Mucosa of descending colon (tissue), 3 donors: ENCODE data around the gene MIA2. TPM values are rescaled to one million over a fixed set of nuclear protein-coding genes. Genes with fewer than 3 reads are reported as not detected.
"Not testable (repeated sequence)": the region's sequence is repeated elsewhere in the genome, so short reads cannot be mapped to it uniquely, and the experiment has no call there.

Experiments
- ATAC-seq: fragments of 200-7000 bp; cut with Tn5 transposase; one replicate; pipeline ENCODE4 v1.9.1; 2020; ENCODE audit warnings: mild to moderate bottlenecking, moderate library complexity
- DNase-seq, 3 donors: peaks; one replicate each; pipeline ENCODE4 v3.0.0-alpha.2; 2020
- H3K36me3 ChIP-seq: fragments of 200-600 bp; one replicate; pipeline ENCODE4 v1.8.0; 2021; ENCODE audit warnings: low read depth, mild to moderate bottlenecking
- H3K4me1 ChIP-seq: fragments of 200-600 bp; one replicate; pipeline ENCODE4 v1.8.0; 2021; ENCODE audit warnings: low read depth, mild to moderate bottlenecking
- H3K4me3 ChIP-seq: fragments of 200-600 bp; one replicate; pipeline ENCODE4 v1.8.0; 2021; ENCODE audit warnings: mild to moderate bottlenecking
- H3K9me3 ChIP-seq: fragments of 200-600 bp; one replicate; pipeline ENCODE4 v1.8.0; 2021; ENCODE audit warnings: mild to moderate bottlenecking
- intact Hi-C, 2 donors: fragments of 100-400 bp; cut with DNase I in 1 of 2; cut with micrococcal nuclease in 1 of 2; formaldehyde crosslinking; loops; one replicate each; pipeline versions ENCODE4 v1.11.0 to v1.11.1; 2022; cut with DNase I, micrococcal nuclease
- total RNA-seq, 3 donors: library from RNA; stranded (reverse); fragmentation: NEBNext Ultra II Directional in 2 of 3; extraction: Animal tissue kit (Norgen Biotek cat#: 25700) in 2 of 3; gene quantifications; one replicate each; pipeline versions ENCODE4 v1.2.1 to v1.2.4, GENCODE V29; 2021 to 2023
- TF ChIP-seq, protein P1 (sequence below): fragments of 200-600 bp; IDR thresholded peaks from one replicate; pipeline ENCODE4 v1.8.0; 2022; ENCODE audit warnings: antibody characterized with exemption, mild to moderate bottlenecking
- donor health status: DM: no; HTN: no; CAD: no; lungs with moderate emphysema.
- donor health status: DM: no; HTN: no; CAD: no.
- donor health status: DM: no; HTN: yes; CAD: no.

The MIA2 gene
- total RNA-seq, 3 donors from 2014 or later = 46.1 to 81.9 (median 51.7) TPM

DNA sequence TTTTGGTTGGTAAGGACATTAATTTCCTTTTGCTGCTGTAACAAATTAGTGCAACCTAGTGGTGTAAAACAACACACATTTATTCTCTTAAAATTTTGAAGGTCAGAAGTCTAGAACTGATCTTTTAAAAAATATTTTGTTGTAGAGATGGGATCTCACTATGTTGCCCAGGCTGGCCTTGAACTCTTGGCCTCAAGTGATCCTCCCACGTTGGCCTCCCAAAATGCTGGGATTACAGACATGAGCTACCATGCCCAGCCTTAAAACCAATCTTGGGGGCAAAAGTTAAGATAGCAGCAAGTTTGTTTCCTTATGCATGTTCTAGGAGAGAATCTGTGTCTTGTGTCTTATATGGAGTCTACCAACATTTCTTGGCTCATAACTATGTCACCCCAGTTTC lies 55.8 kb downstream of the MIA2 start:
- no peak for ATAC-seq
- Histone ChIP-seq H3K4me1 (no peaks in the 10 kb centered on the region), H3K9me3 (no peaks in the 10 kb centered on the region), H3K4me3 (no peak overlapping the region), H3K36me3 (no peaks in the 10 kb centered on the region)
- no peak for DNase-seq
- TF ChIP-seq, protein P1, sequence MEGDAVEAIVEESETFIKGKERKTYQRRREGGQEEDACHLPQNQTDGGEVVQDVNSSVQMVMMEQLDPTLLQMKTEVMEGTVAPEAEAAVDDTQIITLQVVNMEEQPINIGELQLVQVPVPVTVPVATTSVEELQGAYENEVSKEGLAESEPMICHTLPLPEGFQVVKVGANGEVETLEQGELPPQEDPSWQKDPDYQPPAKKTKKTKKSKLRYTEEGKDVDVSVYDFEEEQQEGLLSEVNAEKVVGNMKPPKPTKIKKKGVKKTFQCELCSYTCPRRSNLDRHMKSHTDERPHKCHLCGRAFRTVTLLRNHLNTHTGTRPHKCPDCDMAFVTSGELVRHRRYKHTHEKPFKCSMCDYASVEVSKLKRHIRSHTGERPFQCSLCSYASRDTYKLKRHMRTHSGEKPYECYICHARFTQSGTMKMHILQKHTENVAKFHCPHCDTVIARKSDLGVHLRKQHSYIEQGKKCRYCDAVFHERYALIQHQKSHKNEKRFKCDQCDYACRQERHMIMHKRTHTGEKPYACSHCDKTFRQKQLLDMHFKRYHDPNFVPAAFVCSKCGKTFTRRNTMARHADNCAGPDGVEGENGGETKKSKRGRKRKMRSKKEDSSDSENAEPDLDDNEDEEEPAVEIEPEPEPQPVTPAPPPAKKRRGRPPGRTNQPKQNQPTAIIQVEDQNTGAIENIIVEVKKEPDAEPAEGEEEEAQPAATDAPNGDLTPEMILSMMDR = no peak
- intact Hi-C loops = no loop called here

DNA sequence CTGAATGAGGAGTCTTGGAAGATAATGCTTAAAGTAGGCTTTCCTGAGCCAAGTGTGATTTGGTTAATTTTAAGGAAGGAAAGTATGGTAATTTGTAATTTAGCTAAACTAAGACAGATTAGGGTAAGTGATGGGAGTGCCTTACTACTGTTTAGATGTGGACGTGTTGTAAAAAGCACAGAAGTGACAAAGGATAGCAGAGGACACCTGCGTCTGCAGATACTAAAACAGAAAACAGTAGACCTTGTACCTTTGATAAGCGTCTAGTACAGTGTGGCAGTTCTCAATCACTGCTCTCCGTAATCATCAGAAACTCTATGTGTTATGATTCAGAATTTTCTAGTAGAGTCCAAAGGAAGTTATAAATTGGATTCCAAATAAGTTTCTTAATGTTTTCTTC lies 58.0 kb downstream of the MIA2 start:
- intact Hi-C loops = no loop called here
- Histone ChIP-seq H3K36me3 (no peaks in the 10 kb centered on the region), H3K4me1 (no peaks in the 10 kb centered on the region), H3K9me3 (no peaks in the 10 kb centered on the region), H3K4me3 (no peak overlapping the region)
- TF ChIP-seq, protein P1 = no peak
- DNase-seq = no peak
- peak; percentile 68 for ATAC-seq

DNA sequence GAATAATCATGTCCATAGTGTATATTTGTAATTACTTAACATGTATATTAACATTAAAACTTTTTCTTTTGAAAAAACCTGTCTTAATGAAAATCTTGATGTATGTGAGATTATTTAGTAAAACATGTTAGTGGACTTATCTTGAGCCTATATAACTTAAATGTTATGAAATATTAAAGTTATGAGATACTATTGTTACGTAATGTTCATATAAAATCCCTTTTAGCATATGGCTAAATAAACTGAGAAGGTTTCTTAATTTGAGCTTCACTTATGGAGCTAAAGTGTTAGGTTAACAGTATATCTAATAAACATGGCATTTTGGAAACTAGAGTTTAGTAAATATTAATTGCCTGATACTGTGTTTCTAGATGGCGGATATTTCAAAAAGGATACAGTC lies 59.9 kb downstream of the MIA2 start:
- Histone ChIP-seq H3K36me3 (no peaks in the 10 kb centered on the region), H3K4me1 (no peaks in the 10 kb centered on the region), H3K4me3 (no peak overlapping the region), H3K9me3 (no peaks in the 10 kb centered on the region)
- ATAC-seq (no peak), DNase-seq (no peak)
- intact Hi-C loops = no loop called here
- TF ChIP-seq, protein P1 = no peak

DNA sequence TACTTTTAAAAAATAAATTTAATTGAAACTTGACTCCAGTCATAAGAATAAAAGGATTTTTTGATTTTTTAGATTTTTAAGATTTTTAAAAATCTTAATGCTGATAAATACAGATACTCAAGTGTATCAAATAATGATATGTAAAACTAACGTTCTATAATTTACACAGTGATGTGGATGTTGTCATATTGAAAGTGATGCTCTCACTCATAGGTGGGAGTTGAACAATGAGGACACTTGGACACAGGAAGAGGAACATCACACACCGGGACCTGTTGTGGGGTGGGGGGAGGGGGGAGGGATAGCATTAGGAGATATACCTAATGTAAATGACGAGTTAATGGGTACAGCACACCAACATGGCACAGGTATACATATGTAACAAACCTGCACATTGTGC lies 66.7 kb downstream of the MIA2 start:
- not testable (repeated sequence) for DNase-seq, H3K36me3 ChIP-seq

DNA sequence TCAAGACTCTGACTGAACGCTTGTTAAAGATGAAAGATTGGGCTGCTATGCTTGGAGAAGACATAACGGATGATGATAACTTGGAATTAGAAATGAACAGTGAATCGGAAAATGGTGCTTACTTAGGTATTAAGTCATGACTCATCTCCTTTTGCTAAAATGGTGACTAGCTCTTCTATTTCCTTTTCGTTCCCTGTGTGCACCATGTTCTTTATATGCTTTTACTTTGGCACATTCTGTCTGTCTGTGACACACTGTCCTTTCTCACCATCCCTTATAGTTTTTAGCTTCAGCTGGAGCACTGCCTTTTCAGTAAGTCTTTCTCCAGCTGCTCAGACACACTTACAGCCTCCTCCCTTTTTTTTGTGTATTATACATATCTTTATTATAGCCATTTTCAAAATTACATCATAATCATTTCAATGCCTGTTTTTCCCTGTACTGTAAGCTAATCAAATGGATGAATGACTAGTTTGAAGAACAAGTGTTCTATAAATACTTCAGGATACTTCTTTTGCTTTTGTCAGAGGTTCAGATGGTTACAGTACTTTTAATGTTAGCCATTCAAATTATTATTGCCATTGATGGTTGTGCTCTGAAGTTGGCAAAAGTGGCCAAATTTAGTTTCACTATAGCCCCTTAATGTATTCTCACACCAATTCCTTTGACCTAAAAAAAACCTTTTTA lies 68.6 kb downstream of the MIA2 start:
- Histone ChIP-seq H3K36me3 (no peaks in the 10 kb centered on the region), H3K4me1 (no peaks in the 10 kb centered on the region), H3K4me3 (no peak overlapping the region), H3K9me3 (no peaks in the 10 kb centered on the region)
- intact Hi-C loops = no loop called here
- TF ChIP-seq, protein P1 = no peak
- DNase-seq (no peak), ATAC-seq (no peak)

More for the DNA sequence above, 66.7 kb downstream of the MIA2 start:
- H3K4me3 ChIP-seq, H3K9me3 ChIP-seq, H3K4me1 ChIP-seq, ATAC-seq, intact Hi-C loops: not testable (repeated sequence)

DNA sequence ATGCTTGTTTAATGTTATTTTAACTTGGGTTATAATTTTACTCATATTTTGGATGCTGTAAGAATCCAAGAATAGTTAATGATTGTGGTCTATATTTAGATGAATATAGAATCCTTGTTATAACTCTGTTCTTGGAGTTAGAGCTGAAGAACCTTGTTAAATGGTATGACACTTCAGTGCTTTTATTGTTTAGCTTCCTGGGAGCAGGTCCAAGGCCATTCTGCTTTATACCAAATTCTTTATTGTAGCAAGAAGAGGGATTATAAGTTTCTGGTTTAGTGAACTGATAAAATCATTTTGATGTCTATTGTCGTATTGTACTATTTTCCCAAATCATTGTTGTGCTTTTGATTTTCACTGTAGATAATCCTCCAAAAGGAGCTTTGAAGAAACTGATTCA lies 69.4 kb downstream of the MIA2 start:
- no peak for DNase-seq
- Histone ChIP-seq H3K4me1 (no peaks in the 10 kb centered on the region), H3K36me3 (no peaks in the 10 kb centered on the region), H3K4me3 (no peak overlapping the region), H3K9me3 (no peaks in the 10 kb centered on the region)
- no peak for ATAC-seq
- intact Hi-C loops = no loop called here
- TF ChIP-seq, protein P1 = no peak
